GM19035 (cell line): ENCODE data around the gene SSX2.
"Not testable (repeated sequence)": the region's sequence is repeated elsewhere in the genome, so short reads cannot be mapped to it uniquely, and the experiment has no call there.

Experiments
- ATAC-seq: cut with Tn5 transposase; IDR thresholded peaks from one replicate; pipeline ENCODE4 v1.9.1; 2021; ENCODE audit not compliant: unreplicated experiment

SSX2 gene

GRCh38 chrX:52707078-52707477, at the start of gene SSX2:
SSX2 (minus strand) TSS chrX:52707178; CDS start chrX:52705749, 1,429 bp downstream.
- not testable (repeated sequence) for ATAC-seq

GRCh38 chrX:52750952-52751351, 44.0 kb upstream of the SSX2 start, which contains the start of gene SSX2B:
SSX2B (plus strand) TSS chrX:52751252; CDS start chrX:52752681, 1,429 bp downstream.
- ATAC-seq = not testable (repeated sequence)

GRCh38 chrX:52692034-52692433, 14.9 kb downstream of the SSX2 start:
- not testable (repeated sequence) for ATAC-seq

GRCh38 chrX:52662218-52662617, 44.8 kb downstream of the SSX2 start:
- not testable (repeated sequence) for ATAC-seq

- not testable (repeated sequence) for ATAC-seq
Measured at GRCh38 chrX:52655475-52655874, 51.5 kb downstream of the SSX2 start.

- ATAC-seq = not testable (repeated sequence)
Measured at GRCh38 chrX:52654800-52655199, 52.2 kb downstream of the SSX2 start, which contains the start of gene SSX7. SSX7 (minus strand) TSS chrX:52654900; CDS start chrX:52653472, 1,428 bp downstream.

- ATAC-seq = not testable (repeated sequence)
Measured at GRCh38 chrX:52650676-52651075, 56.3 kb downstream of the SSX2 start.

GRCh38 chrX:52648956-52649355, 58.0 kb downstream of the SSX2 start:
- ATAC-seq = not testable (repeated sequence)
